ENCODE measurements around the gene PRUNE2.
A peak's percentile ranks its signal among the peaks of the same experiment; 100 is the strongest.
"Not testable (repeated sequence)": the region's sequence is repeated elsewhere in the genome, so short reads cannot be mapped to it uniquely, and the experiment has no call there.

PRUNE2 gene

GRCh38 chr9:76593961-76594735, 311.8 kb downstream of the PRUNE2 start:
- DNase-seq: not testable (repeated sequence)

GRCh38 chr9:76592974-76593347, 313.0 kb downstream of the PRUNE2 start:
- no peak for DNase-seq

GRCh38 chr9:76592091-76592973, 313.6 kb downstream of the PRUNE2 start:
- DNase-seq: no peak

GRCh38 chr9:76591256-76591950, 314.5 kb downstream of the PRUNE2 start:
- DNase-seq: no peak

- DNase-seq: no peak
These were observed 317.6 kb downstream of the PRUNE2 start for GRCh38 chr9:76588316-76588715.

GRCh38 chr9:76586390-76587314, 319.3 kb downstream of the PRUNE2 start:
- no peak for DNase-seq

GRCh38 chr9:76585487-76586389, 320.2 kb downstream of the PRUNE2 start:
- DNase-seq: no peak

GRCh38 chr9:76583256-76583655, 322.7 kb downstream of the PRUNE2 start:
- DNase-seq: no peak

- no peak for DNase-seq
These were observed 324.2 kb downstream of the PRUNE2 start for GRCh38 chr9:76581731-76582130.

- no peak for DNase-seq
These were observed 325.1 kb downstream of the PRUNE2 start for GRCh38 chr9:76580820-76581219.

- no peak for DNase-seq
These were observed 325.7 kb downstream of the PRUNE2 start for GRCh38 chr9:76580188-76580587.

GRCh38 chr9:76576344-76576743, 329.6 kb downstream of the PRUNE2 start:
- peak; percentile 51 for DNase-seq

- no peak for DNase-seq
These were observed 330.2 kb downstream of the PRUNE2 start for GRCh38 chr9:76575761-76576160.

GRCh38 chr9:76573905-76574760, 331.8 kb downstream of the PRUNE2 start:
- no peak for DNase-seq

GRCh38 chr9:76573408-76573807, 332.5 kb downstream of the PRUNE2 start:
- DNase-seq: no peak

- DNase-seq: no peak
These were observed 333.8 kb downstream of the PRUNE2 start for GRCh38 chr9:76572151-76572550.

- no peak for DNase-seq
These were observed 334.2 kb downstream of the PRUNE2 start for GRCh38 chr9:76571743-76572146.

GRCh38 chr9:76571288-76571687, 334.6 kb downstream of the PRUNE2 start:
- DNase-seq: no peak

GRCh38 chr9:76570826-76571225, 335.1 kb downstream of the PRUNE2 start:
- no peak for DNase-seq

GRCh38 chr9:76567086-76567485, 338.8 kb downstream of the PRUNE2 start:
- DNase-seq: no peak

All from stimulated activated CD4-positive, alpha-beta T cell treated with anti-CD3 and anti-CD28 coated beads, Interleukin-4, amount 100 ng/mL, for 24 hours (primary cell).